Type B pancreatic cell (in vitro differentiated cells): Measurements from ENCODE around the gene DIP2A. TPM values are rescaled to one million over a fixed set of nuclear protein-coding genes. Genes with fewer than 3 reads are reported as not detected.

Source experiments
- DNase-seq: peaks from one replicate; pipeline ENCODE4 v3.0.0; 2021; ENCODE audit warnings: mixed read lengths; ENCODE audit not compliant: unreplicated experiment; ENCODE audit errors: extremely low spot score
- H3K27ac Mint-ChIP-seq: 2 replicates; pipeline ENCODE4 v1.8.0; 2021; ENCODE audit warnings: mild to moderate bottlenecking, mixed read lengths
- H3K27me3 Mint-ChIP-seq: 2 replicates; pipeline ENCODE4 v1.8.0; 2021; ENCODE audit warnings: mixed read lengths
- H3K36me3 Mint-ChIP-seq: 2 replicates; pipeline ENCODE4 v1.8.0; 2021; ENCODE audit warnings: mixed read lengths
- H3K4me1 Mint-ChIP-seq: one replicate; pipeline ENCODE4 v1.8.0; 2021; ENCODE audit warnings: mixed read lengths; ENCODE audit not compliant: unreplicated experiment
- H3K4me3 Mint-ChIP-seq: 2 replicates; pipeline ENCODE4 v1.8.0; 2021; ENCODE audit warnings: mild to moderate bottlenecking, mixed read lengths
- H3K9me3 Mint-ChIP-seq: 2 replicates; pipeline ENCODE4 v1.8.0; 2021; ENCODE audit warnings: mixed read lengths
- CTCF ChIP-seq: fragments of 200-600 bp; sonication (generic); conservative IDR thresholded peaks from 2 replicates; pipeline ENCODE4 v1.5.0; 2021; ENCODE audit warnings: antibody characterized with exemption, mild to moderate bottlenecking
- total RNA-seq: library from RNA; stranded (reverse); gene quantifications from 2 replicates; pipeline ENCODE4 v1.2.1, GENCODE V29; 2021; ENCODE audit warnings: low replicate concordance

Gene DIP2A
- total RNA-seq, 1 donor from 2014 or later, result 49.4 TPM

- Mint-ChIP-seq H3K4me1 (peaks cover 5% of the 10 kb centered on the region), H3K4me3 (no peak overlapping the region), H3K27me3 (no peaks in the 10 kb centered on the region), H3K36me3 (peaks cover 12% of the 10 kb centered on the region), H3K27ac (no peak overlapping the region), H3K9me3 (peaks cover 4% of the 10 kb centered on the region)
- no peak for DNase-seq
- TF ChIP-seq CTCF, result no peak
Observed at GRCh38 chr21:46472246-46472645, 13.6 kb downstream of the DIP2A start.

GRCh38 chr21:46474382-46474781, 15.7 kb downstream of the DIP2A start:
- Mint-ChIP-seq H3K36me3 (peaks cover 23% of the 10 kb centered on the region), H3K27ac (no peak overlapping the region), H3K9me3 (peaks cover 4% of the 10 kb centered on the region), H3K4me3 (no peak overlapping the region), H3K4me1 (peaks cover 5% of the 10 kb centered on the region), H3K27me3 (no peaks in the 10 kb centered on the region)
- DNase-seq, result no peak
- no peak for TF ChIP-seq CTCF

GRCh38 chr21:46475296-46475695, 16.6 kb downstream of the DIP2A start:
- H3K27me3 Mint-ChIP-seq, result no peaks in the 10 kb centered on the region
- peaks cover 27% of the 10 kb centered on the region for H3K36me3 Mint-ChIP-seq
- H3K9me3 Mint-ChIP-seq, result peaks cover 4% of the 10 kb centered on the region
- H3K4me3 Mint-ChIP-seq, result no peak overlapping the region
- H3K4me1 Mint-ChIP-seq, result peaks cover 5% of the 10 kb centered on the region
- no peak for TF ChIP-seq CTCF
- no peak overlapping the region for H3K27ac Mint-ChIP-seq
- no peak for DNase-seq

GRCh38 chr21:46477765-46478164, 19.1 kb downstream of the DIP2A start:
- H3K36me3 Mint-ChIP-seq, result peaks cover 32% of the 10 kb centered on the region
- no peak for TF ChIP-seq CTCF
- no peaks in the 10 kb centered on the region for H3K27me3 Mint-ChIP-seq
- DNase-seq, result no peak
- no peaks in the 10 kb centered on the region for H3K4me1 Mint-ChIP-seq
- H3K27ac Mint-ChIP-seq, result no peak overlapping the region
- H3K9me3 Mint-ChIP-seq, result peaks cover 4% of the 10 kb centered on the region
- H3K4me3 Mint-ChIP-seq, result no peak overlapping the region

GRCh38 chr21:46478910-46479309, 20.2 kb downstream of the DIP2A start:
- Mint-ChIP-seq H3K27ac (no peak overlapping the region), H3K36me3 (peaks cover 32% of the 10 kb centered on the region)
- no peak for TF ChIP-seq CTCF

GRCh38 chr21:46480466-46480865, 21.8 kb downstream of the DIP2A start:
- H3K27me3 Mint-ChIP-seq, result no peaks in the 10 kb centered on the region
- H3K36me3 Mint-ChIP-seq, result peaks cover 33% of the 10 kb centered on the region
- peaks cover 4% of the 10 kb centered on the region for H3K9me3 Mint-ChIP-seq
- H3K4me1 Mint-ChIP-seq, result peaks cover 5% of the 10 kb centered on the region
- H3K27ac Mint-ChIP-seq, result no peak overlapping the region
- no peak for DNase-seq
- no peak for TF ChIP-seq CTCF
- no peak overlapping the region for H3K4me3 Mint-ChIP-seq

More at GRCh38 chr21:46478910-46479309, 20.2 kb downstream of the DIP2A start:
- no peaks in the 10 kb centered on the region for H3K4me1 Mint-ChIP-seq
- no peak overlapping the region for H3K4me3 Mint-ChIP-seq
- DNase-seq, result no peak
- H3K9me3 Mint-ChIP-seq, result peaks cover 4% of the 10 kb centered on the region
- no peaks in the 10 kb centered on the region for H3K27me3 Mint-ChIP-seq
